Liver (tissue), 3 donors: ENCODE measurements around the gene CGNL1.

Experiments used
- EGR1 ChIP-seq, 2 donors: IDR thresholded peaks; 2 replicates each; pipeline ENCODE4 v1.6.1; 2016 to 2018; ENCODE audit warnings: antibody characterized with exemption in 2 of 2, low read depth in 2 of 2
- FOXA1 ChIP-seq: IDR thresholded peaks from 2 replicates; pipeline ENCODE4 v1.6.1; 2016; ENCODE audit warnings: antibody characterized with exemption
- GABPA ChIP-seq, 2 donors: IDR thresholded peaks in 1 of 2; conservative IDR thresholded peaks in 1 of 2; 2 replicates each; pipeline ENCODE4 v1.6.1; 2016; ENCODE audit warnings: antibody characterized with exemption in 2 of 2, mild to moderate bottlenecking in 1 of 2, moderate library complexity in 1 of 2
- HNF4G ChIP-seq: IDR thresholded peaks from 2 replicates; pipeline ENCODE4 v1.6.1; 2016; ENCODE audit warnings: antibody characterized with exemption
- MAX ChIP-seq: IDR thresholded peaks from 2 replicates; pipeline ENCODE4 v1.6.1; 2016; ENCODE audit warnings: antibody characterized with exemption
- RAD21 ChIP-seq, 2 donors: IDR thresholded peaks; 2 replicates each; pipeline ENCODE4 v1.6.1; 2016; ENCODE audit warnings: antibody characterized with exemption in 2 of 2, mild to moderate bottlenecking in 2 of 2
- TAF1 ChIP-seq: conservative IDR thresholded peaks from 2 replicates; pipeline ENCODE4 v1.6.1; 2016; ENCODE audit warnings: antibody characterized with exemption, mild to moderate bottlenecking
- YY1 ChIP-seq: IDR thresholded peaks from 2 replicates; pipeline ENCODE4 v1.6.1; 2016; ENCODE audit warnings: antibody characterized with exemption, mild to moderate bottlenecking
- TF ChIP-seq, protein P1 (sequence below): fragments of 150-350 bp; IDR thresholded peaks from 2 replicates; pipeline ENCODE4 v1.5.1; 2017; ENCODE audit warnings: improper control_type of control experiment, low read depth, low read length; ENCODE audit not compliant: missing input control
- TF ChIP-seq, protein P2 (sequence below): IDR thresholded peaks from 2 replicates; pipeline ENCODE4 v1.6.1; 2016; ENCODE audit warnings: antibody characterized with exemption, mild to moderate bottlenecking
- TF ChIP-seq, protein P3 (sequence below): IDR thresholded peaks from 2 replicates; pipeline ENCODE4 v1.6.1; 2016; ENCODE audit warnings: antibody characterized with exemption
- donor health status: healthy.
- donor health status: healthy.

GRCh38 chr15:57505949-57506391, 129.7 kb downstream of the CGNL1 start:
- TF ChIP-seq, protein P1, sequence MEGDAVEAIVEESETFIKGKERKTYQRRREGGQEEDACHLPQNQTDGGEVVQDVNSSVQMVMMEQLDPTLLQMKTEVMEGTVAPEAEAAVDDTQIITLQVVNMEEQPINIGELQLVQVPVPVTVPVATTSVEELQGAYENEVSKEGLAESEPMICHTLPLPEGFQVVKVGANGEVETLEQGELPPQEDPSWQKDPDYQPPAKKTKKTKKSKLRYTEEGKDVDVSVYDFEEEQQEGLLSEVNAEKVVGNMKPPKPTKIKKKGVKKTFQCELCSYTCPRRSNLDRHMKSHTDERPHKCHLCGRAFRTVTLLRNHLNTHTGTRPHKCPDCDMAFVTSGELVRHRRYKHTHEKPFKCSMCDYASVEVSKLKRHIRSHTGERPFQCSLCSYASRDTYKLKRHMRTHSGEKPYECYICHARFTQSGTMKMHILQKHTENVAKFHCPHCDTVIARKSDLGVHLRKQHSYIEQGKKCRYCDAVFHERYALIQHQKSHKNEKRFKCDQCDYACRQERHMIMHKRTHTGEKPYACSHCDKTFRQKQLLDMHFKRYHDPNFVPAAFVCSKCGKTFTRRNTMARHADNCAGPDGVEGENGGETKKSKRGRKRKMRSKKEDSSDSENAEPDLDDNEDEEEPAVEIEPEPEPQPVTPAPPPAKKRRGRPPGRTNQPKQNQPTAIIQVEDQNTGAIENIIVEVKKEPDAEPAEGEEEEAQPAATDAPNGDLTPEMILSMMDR: no peak
- TF ChIP-seq, protein P2, sequence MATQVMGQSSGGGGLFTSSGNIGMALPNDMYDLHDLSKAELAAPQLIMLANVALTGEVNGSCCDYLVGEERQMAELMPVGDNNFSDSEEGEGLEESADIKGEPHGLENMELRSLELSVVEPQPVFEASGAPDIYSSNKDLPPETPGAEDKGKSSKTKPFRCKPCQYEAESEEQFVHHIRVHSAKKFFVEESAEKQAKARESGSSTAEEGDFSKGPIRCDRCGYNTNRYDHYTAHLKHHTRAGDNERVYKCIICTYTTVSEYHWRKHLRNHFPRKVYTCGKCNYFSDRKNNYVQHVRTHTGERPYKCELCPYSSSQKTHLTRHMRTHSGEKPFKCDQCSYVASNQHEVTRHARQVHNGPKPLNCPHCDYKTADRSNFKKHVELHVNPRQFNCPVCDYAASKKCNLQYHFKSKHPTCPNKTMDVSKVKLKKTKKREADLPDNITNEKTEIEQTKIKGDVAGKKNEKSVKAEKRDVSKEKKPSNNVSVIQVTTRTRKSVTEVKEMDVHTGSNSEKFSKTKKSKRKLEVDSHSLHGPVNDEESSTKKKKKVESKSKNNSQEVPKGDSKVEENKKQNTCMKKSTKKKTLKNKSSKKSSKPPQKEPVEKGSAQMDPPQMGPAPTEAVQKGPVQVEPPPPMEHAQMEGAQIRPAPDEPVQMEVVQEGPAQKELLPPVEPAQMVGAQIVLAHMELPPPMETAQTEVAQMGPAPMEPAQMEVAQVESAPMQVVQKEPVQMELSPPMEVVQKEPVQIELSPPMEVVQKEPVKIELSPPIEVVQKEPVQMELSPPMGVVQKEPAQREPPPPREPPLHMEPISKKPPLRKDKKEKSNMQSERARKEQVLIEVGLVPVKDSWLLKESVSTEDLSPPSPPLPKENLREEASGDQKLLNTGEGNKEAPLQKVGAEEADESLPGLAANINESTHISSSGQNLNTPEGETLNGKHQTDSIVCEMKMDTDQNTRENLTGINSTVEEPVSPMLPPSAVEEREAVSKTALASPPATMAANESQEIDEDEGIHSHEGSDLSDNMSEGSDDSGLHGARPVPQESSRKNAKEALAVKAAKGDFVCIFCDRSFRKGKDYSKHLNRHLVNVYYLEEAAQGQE: no peak
- TF ChIP-seq YY1 (no peak), EGR1 (IDR thresholded peaks at IDR 0.05; ENCODE audit: low read depth in 2 of 2) (no peak), HNF4G (no peak), MAX (peak; percentile 24), TAF1 (no peak), RAD21 (IDR thresholded peaks at IDR 0.05) (no peak), GABPA (IDR thresholded peaks at IDR 0.05 in 1 of 2, conservative IDR thresholded peaks at IDR 0.05 in 1 of 2) (no peak), FOXA1 (no peak)
- TF ChIP-seq, protein P3, sequence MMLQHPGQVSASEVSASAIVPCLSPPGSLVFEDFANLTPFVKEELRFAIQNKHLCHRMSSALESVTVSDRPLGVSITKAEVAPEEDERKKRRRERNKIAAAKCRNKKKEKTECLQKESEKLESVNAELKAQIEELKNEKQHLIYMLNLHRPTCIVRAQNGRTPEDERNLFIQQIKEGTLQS: no peak
